ENCODE results near the gene TRERF1. TPM values are rescaled to one million over a fixed set of nuclear protein-coding genes. Genes with fewer than 3 reads are reported as not detected.

Gene TRERF1
- polyA plus RNA-seq, 3 donors, result 0.58 to 10.0 (median 2.0) TPM

DNA sequence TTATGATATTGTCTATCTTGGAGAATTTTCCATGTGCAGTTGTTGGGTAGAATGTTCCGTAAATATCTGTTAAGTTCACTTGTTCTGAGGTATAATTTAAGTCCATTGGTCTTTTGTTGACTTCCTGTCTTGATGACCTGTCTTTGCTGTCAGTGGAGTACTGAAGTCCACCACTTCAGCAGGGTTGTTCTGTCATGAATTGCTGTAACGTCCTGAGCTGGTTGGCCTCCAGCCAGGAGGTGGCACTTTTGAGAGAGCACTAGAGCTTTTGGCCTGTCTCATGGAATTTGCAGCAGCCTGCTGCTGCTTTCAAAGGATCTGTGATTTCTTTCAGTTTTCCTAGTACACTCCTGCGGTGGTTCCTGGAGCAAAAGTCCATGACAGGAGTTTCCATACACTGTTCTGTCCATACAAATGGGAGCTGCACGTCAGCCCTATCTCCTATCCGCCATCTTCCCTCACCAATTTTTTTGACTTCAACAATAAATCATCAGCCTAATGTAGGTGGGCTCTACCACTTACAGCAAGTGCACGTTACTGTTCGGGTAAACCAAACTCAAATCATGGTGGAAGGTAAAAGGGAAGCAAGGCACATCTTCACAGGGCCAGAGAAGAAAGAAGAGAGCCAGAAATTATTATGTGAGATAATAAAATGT, 46.9 kb upstream of the TRERF1 start:
- no peak for DNase-seq
- no peaks in the 10 kb centered on the region for H3K36me3 ChIP-seq (replicated peaks in 1 of 2; ENCODE audit: control insufficient read depth in 1 of 2, insufficient read depth in 2 of 2, low read length in 2 of 2)
- H3K27ac ChIP-seq (ENCODE audit: low read depth in 1 of 2, low read length in 2 of 2), result no peak overlapping the region
- H3K4me3 ChIP-seq (replicated peaks in 1 of 3; ENCODE audit: low read depth in 2 of 3, low read length in 3 of 3), result no peak overlapping the region
- no peak overlapping the region for H3K4me3 Mint-ChIP-seq
- H3K4me1 Mint-ChIP-seq, result peaks cover 2% of the 10 kb centered on the region
- no peak overlapping the region for H3K9ac ChIP-seq (ENCODE audit: insufficient read depth, low read length, poor library complexity, severe bottlenecking)
- no peaks in the 10 kb centered on the region for H3K27me3 ChIP-seq (ENCODE audit: control insufficient read depth in 2 of 2, insufficient read depth in 2 of 2, low read length in 2 of 2)
- H3K4me1 ChIP-seq (ENCODE audit: control insufficient read depth in 1 of 2, insufficient read depth in 2 of 2, low read length in 2 of 2), result no peaks in the 10 kb centered on the region
- intact Hi-C loops (cut with micrococcal nuclease), result no loop called here
- no peaks in the 10 kb centered on the region for H4K20me1 ChIP-seq (ENCODE audit: insufficient read depth, low read length)
- H3K4me2 ChIP-seq (replicated peaks; ENCODE audit: extremely low read depth, low read length, poor library complexity, severe bottlenecking), result no peak overlapping the region
- no peaks in the 10 kb centered on the region for H3K79me2 ChIP-seq (ENCODE audit: insufficient read depth, low read length)
- H3K9me3 ChIP-seq (replicated peaks in 1 of 2; ENCODE audit: control insufficient read depth in 1 of 2, insufficient read depth in 1 of 2, low read length in 2 of 2), result peaks cover 0 to 4% of the 10 kb centered on the region in 2 donors
- H3K9me3 Mint-ChIP-seq, result peaks cover 0 to 23% (median 14%) of the 10 kb centered on the region in 7 donors
- H3K27ac Mint-ChIP-seq, result no peak overlapping the region
- no peak for TF ChIP-seq CTCF (IDR thresholded peaks at IDR 0.05)
- H3K36me3 Mint-ChIP-seq, result no peaks in the 10 kb centered on the region
- no peak overlapping the region for H2AFZ ChIP-seq (ENCODE audit: insufficient read depth, low read depth, low read length, poor library complexity, severe bottlenecking)
- WGBS (ENCODE audit: insufficient coverage), result 100% methylated on average over 2 of the region's 7 CpGs
- peaks cover 3 to 9% (median 4%) of the 10 kb centered on the region in 3 donors for H3K27me3 Mint-ChIP-seq (ENCODE audit: low read depth in 3 of 3)

GRCh38 chr6:42493914-42494539, 42.3 kb upstream of the TRERF1 start:
- Mint-ChIP-seq H3K27me3 (ENCODE audit: low read depth in 3 of 3) (peaks cover 4 to 8% (median 6%) of the 10 kb centered on the region in 3 donors), H3K4me1 (no peaks in the 10 kb centered on the region), H3K36me3 (no peaks in the 10 kb centered on the region), H3K4me3 (no peak overlapping the region), H3K9me3 (peaks cover 0 to 18% (median 10%) of the 10 kb centered on the region in 7 donors), H3K27ac (peak overlapping the region in 1 of 7 donors; percentile 23)
- H2AFZ ChIP-seq (ENCODE audit: insufficient read depth, low read depth, low read length, poor library complexity, severe bottlenecking), result no peak overlapping the region
- DNase-seq, result no peak
- no peaks in the 10 kb centered on the region for H3K79me2 ChIP-seq (ENCODE audit: insufficient read depth, low read length)
- H3K27ac ChIP-seq (ENCODE audit: low read depth in 1 of 2, low read length in 2 of 2), result no peak overlapping the region
- H3K27me3 ChIP-seq (ENCODE audit: control insufficient read depth in 2 of 2, insufficient read depth in 2 of 2, low read length in 2 of 2), result no peaks in the 10 kb centered on the region
- 100% methylated on average over 2 of the region's 14 CpGs for WGBS (ENCODE audit: insufficient coverage)
- TF ChIP-seq CTCF (IDR thresholded peaks at IDR 0.05), result no peak
- intact Hi-C loops (cut with micrococcal nuclease), result no loop called here
- H4K20me1 ChIP-seq (ENCODE audit: insufficient read depth, low read length), result no peaks in the 10 kb centered on the region
- no peak overlapping the region for H3K4me3 ChIP-seq (replicated peaks in 1 of 3; ENCODE audit: low read depth in 2 of 3, low read length in 3 of 3)
- H3K4me2 ChIP-seq (replicated peaks; ENCODE audit: extremely low read depth, low read length, poor library complexity, severe bottlenecking), result no peak overlapping the region
- H3K9me3 ChIP-seq (replicated peaks in 1 of 2; ENCODE audit: control insufficient read depth in 1 of 2, insufficient read depth in 1 of 2, low read length in 2 of 2), result peaks cover 0 to 4% of the 10 kb centered on the region in 2 donors
- no peak overlapping the region for H3K9ac ChIP-seq (ENCODE audit: insufficient read depth, low read length, poor library complexity, severe bottlenecking)
- no peaks in the 10 kb centered on the region for H3K36me3 ChIP-seq (replicated peaks in 1 of 2; ENCODE audit: control insufficient read depth in 1 of 2, insufficient read depth in 2 of 2, low read length in 2 of 2)
- no peaks in the 10 kb centered on the region for H3K4me1 ChIP-seq (ENCODE audit: control insufficient read depth in 1 of 2, insufficient read depth in 2 of 2, low read length in 2 of 2)
